Ascending aorta (tissue), 2 donors: ENCODE data around the gene ACER3. TPM values are rescaled to one million over a fixed set of nuclear protein-coding genes. Genes with fewer than 3 reads are reported as not detected.
"Not testable (repeated sequence)": the region's sequence is repeated elsewhere in the genome, so short reads cannot be mapped to it uniquely, and the experiment has no call there.

Source experiments
- DNase-seq, 2 donors: peaks; one replicate each; pipeline ENCODE4 v3.0.0-alpha.2; 2019; ENCODE audit warnings: low spot score in 2 of 2
- H3K27ac ChIP-seq, 2 donors: fragments of 200-600 bp; sonication (generic); one replicate each; pipeline ENCODE4 v1.5.1; 2016 to 2017; ENCODE audit warnings: mild to moderate bottlenecking in 1 of 2
- H3K27me3 ChIP-seq: fragments of 200-600 bp; sonication (generic); one replicate; pipeline ENCODE4 v1.5.1; 2017
- H3K36me3 ChIP-seq, 2 donors: fragments of 200-600 bp; sonication (generic); one replicate each; pipeline ENCODE4 v1.5.1; 2016
- H3K4me1 ChIP-seq, 2 donors: fragments of 200-600 bp; sonication (generic); one replicate each; pipeline ENCODE4 v1.5.1; 2016 to 2017; ENCODE audit warnings: mild to moderate bottlenecking in 1 of 2
- H3K4me3 ChIP-seq, 2 donors: fragments of 200-600 bp; sonication (generic); one replicate each; pipeline ENCODE4 v1.5.1; 2016 to 2017; ENCODE audit warnings: mild to moderate bottlenecking in 1 of 2
- H3K9me3 ChIP-seq, 2 donors: fragments of 200-600 bp; sonication (generic); one replicate each; pipeline ENCODE4 v1.5.1; 2016
- intact Hi-C: fragments of 100-400 bp; cut with DNase I; formaldehyde crosslinking; loops from one replicate; pipeline ENCODE4 v1.15.1; 2023
- total RNA-seq: library from RNA; depleted of rRNA; stranded (reverse); fragments of >200 nt; gene quantifications from one replicate; pipeline ENCODE4 v1.1.0, GENCODE V29; 2016
- TF ChIP-seq, protein P1 (sequence below), 3 experiments: fragments of 200-600 bp in 2 of 3; fragments of 450-650 bp in 1 of 3; sonication (generic) in 2 of 3; IDR thresholded peaks; one replicate each; pipeline ENCODE4 v1.5.1; 2016 to 2019; ENCODE audit warnings: antibody characterized with exemption in 3 of 3, mild to moderate bottlenecking in 1 of 3, moderate library complexity in 1 of 3

Gene ACER3
- 10.5 TPM for total RNA-seq

DNA sequence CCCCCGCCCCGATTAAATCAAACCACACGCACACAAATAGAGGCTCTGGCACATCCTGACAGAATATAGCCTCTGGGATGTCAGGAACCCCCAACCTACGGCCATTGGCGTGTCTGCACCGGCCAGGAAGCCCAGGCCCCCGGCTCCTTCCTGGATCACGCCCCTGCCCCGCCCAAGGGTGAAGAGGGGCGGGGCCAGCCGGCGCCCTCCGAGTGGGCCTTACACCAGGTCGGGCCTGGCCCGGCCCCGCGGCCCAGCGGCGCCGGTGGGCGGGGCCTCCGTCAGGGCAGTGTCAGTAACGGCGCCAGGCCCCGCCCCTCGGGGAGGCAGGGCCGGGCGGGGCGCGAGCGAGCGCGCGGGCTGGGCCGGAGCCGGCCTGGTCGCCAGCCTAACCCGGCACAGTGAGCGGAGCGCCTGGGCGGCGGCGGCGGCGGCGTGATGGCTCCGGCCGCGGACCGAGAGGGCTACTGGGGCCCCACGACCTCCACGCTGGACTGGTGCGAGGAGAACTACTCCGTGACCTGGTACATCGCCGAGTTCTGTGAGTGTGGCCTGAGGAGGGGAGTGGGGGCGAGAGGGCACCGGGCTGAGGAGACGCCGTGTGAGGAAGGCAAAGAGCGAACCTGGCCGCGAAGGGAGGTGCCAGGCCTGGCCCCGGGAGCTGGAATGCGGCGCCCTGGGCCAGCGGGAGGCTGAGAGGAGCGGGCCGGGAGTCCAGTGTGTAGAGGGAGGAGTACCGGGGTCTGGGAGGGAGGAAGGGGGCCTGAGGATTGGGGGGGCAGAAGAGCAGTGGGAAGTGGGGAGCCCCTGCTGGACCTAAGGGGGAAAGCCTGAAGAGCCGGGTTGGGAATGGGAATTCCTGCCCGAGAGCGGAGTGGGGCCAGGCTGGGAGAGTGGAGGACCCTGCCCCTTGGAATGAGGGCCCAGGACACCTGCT, at the start of gene ACER3:
ACER3 (plus strand) TSS at position 380 of the 937 bp plus-strand sequence; CDS start at position 439, 59 bp downstream.
- intact Hi-C loops, result loop anchor here (2.0 to 10.0 kb wide), 4 partner anchors 54 to 626 kb away; partner anchors contain the start of gene EMSY
- Histone ChIP-seq H3K36me3 (no peaks in the 10 kb centered on the region), H3K27ac (peak within 1 kb of the TSS; percentile 87 to 88), H3K9me3 (no peaks in the 10 kb centered on the region), H3K27me3 (no peaks in the 10 kb centered on the region), H3K4me3 (peak within 1 kb of the TSS; percentile 69 to 96), H3K4me1 (peaks cover 0 to 12% of the 10 kb centered on the region in 2 donors)
- peak; percentile 77 to 95 for DNase-seq
- TF ChIP-seq, protein P1, sequence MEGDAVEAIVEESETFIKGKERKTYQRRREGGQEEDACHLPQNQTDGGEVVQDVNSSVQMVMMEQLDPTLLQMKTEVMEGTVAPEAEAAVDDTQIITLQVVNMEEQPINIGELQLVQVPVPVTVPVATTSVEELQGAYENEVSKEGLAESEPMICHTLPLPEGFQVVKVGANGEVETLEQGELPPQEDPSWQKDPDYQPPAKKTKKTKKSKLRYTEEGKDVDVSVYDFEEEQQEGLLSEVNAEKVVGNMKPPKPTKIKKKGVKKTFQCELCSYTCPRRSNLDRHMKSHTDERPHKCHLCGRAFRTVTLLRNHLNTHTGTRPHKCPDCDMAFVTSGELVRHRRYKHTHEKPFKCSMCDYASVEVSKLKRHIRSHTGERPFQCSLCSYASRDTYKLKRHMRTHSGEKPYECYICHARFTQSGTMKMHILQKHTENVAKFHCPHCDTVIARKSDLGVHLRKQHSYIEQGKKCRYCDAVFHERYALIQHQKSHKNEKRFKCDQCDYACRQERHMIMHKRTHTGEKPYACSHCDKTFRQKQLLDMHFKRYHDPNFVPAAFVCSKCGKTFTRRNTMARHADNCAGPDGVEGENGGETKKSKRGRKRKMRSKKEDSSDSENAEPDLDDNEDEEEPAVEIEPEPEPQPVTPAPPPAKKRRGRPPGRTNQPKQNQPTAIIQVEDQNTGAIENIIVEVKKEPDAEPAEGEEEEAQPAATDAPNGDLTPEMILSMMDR (IDR thresholded peaks at IDR 0.05), result peak in 2 of 3 experiments; percentile 15 to 31

DNA sequence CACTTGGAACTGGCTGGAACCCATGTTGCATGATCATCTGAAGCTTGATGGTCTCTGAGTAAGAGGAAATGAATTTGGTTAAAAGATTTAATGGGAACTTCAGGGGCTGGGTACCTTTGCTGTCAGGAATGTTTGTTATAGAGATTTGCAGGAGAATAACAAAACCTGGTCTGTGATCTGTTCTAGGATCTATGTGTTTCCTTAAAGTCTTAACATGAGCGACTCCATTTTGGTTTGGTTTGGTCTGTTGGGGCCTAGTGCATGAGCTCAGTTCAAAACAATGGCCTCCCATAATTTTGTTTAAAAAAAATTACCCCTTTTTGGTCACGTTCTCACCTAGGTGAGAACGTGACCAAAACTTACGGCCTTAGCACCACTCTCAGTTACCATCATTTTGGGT, 49.5 kb upstream of the ACER3 start:
- Histone ChIP-seq H3K27me3 (no peaks in the 10 kb centered on the region), H3K27ac (no peak overlapping the region), H3K9me3 (peaks cover 0 to 6% of the 10 kb centered on the region in 2 donors), H3K4me3 (no peak overlapping the region), H3K4me1 (peaks cover 0 to 8% of the 10 kb centered on the region in 2 donors), H3K36me3 (no peaks in the 10 kb centered on the region)
- DNase-seq, result no peak
- intact Hi-C loops, result no loop called here
- TF ChIP-seq, protein P1 (IDR thresholded peaks at IDR 0.05), result no peak

DNA sequence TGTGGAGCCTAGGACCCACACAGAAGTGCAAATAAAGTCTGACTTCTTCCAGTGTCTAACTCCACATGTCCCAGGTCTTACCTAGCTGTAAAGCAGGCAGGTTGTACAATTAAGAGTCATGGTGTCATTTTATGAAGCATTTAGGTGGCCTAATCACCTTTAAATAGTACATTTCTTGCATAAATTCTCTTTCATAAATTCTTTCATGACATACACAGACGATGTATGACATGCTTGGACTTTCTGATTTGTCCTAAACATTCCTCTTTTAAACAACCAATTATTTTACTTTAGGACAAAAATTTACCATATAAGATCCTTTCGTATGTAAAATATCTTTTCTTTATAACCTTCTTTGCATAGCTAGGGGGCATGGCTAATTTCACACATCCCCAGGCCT, 46.3 kb upstream of the ACER3 start:
- no peak overlapping the region for H3K4me3 ChIP-seq
- intact Hi-C loops, result no loop called here
- DNase-seq, result no peak
- no peaks in the 10 kb centered on the region for H3K27me3 ChIP-seq
- no peak overlapping the region for H3K27ac ChIP-seq
- TF ChIP-seq, protein P1 (IDR thresholded peaks at IDR 0.05), result no peak
- H3K36me3 ChIP-seq, result no peaks in the 10 kb centered on the region
- H3K9me3 ChIP-seq, result peaks cover 0 to 6% of the 10 kb centered on the region in 2 donors
- no peaks in the 10 kb centered on the region for H3K4me1 ChIP-seq

DNA sequence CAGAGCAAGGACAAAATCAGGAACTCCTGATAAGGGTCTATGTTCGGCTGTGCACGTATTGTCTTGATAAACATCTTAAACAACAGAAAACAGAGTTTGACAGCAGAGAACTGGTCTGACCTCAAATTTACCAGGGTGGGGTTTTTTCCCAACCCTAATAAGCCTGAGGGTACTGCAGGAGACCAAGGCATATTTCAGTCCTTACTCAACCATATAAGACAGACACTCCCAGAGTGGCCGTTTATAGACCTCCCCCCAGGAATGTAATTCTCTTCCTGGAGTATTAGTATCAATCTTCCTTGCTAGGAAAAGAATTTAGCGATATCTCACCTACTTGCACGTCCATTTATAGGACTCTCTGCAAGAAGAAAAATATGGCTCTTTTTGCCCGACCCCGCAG, 45.0 kb upstream of the ACER3 start:
- H3K4me1 ChIP-seq, DNase-seq, H3K9me3 ChIP-seq, intact Hi-C loops, H3K27me3 ChIP-seq, H3K27ac ChIP-seq, H3K36me3 ChIP-seq, H3K4me3 ChIP-seq: not testable (repeated sequence)

DNA sequence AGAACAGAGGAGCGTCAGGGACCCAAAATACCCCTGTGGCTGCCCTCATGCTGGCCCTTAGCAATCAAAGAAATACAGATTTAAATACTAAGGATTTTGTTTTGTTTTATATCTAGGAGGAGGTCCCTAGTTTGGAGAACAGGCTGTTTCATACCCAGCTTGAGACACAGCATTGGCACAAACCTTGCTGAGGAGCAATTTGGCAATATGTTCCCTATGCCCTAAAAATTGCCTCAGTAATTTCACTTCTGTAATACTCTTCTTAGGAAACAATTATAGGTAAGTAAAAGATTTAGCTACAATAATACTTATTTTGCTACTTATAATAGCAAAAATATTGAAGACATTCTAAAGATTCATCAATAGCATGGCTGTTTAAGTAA, 40.5 kb upstream of the ACER3 start:
- Histone ChIP-seq H3K4me1 (no peaks in the 10 kb centered on the region), H3K27me3 (no peaks in the 10 kb centered on the region), H3K4me3 (no peak overlapping the region), H3K27ac (no peak overlapping the region), H3K9me3 (peaks cover 0 to 6% of the 10 kb centered on the region in 2 donors), H3K36me3 (no peaks in the 10 kb centered on the region)
- intact Hi-C loops, result no loop called here
- no peak for DNase-seq
- TF ChIP-seq, protein P1 (IDR thresholded peaks at IDR 0.05), result no peak

DNA sequence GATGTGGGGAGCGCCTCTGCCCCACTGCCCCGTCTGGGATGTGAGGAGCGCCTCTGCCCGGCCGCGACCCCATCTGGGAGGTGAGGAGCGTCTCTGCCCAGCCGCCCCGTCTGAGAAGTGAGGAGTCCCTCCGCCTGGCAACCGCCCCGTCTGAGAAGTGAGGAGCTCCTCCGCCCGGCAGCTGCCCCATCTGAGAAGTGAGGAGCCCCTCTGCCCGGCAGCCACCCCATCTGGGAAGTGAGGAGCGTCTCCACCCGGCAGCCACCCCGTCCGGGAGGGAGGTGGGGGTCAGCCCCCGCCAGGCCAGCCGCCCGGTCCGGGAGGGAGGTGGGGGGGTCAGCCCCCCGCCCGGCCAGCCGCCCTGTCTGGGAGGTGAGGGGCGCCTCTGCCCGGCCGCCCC, 39.3 kb upstream of the ACER3 start:
- DNase-seq, intact Hi-C loops, H3K4me1 ChIP-seq, H3K9me3 ChIP-seq, H3K27me3 ChIP-seq, H3K27ac ChIP-seq, H3K36me3 ChIP-seq, H3K4me3 ChIP-seq: not testable (repeated sequence)
